T-helper 1 cell (primary cell): Measurements from ENCODE around the gene KIAA0930.
"Not testable (repeated sequence)": the region's sequence is repeated elsewhere in the genome, so short reads cannot be mapped to it uniquely, and the experiment has no call there.

Source experiments
- DNase-seq, 5 donors: peaks; one replicate each; pipeline ENCODE4 v3.0.0-alpha.2; 2012 to 2020

KIAA0930 gene

GRCh38 chr22:45262931-45263462 lies 22.3 kb upstream of the KIAA0930 start:
- DNase-seq: no peak

GRCh38 chr22:45262195-45262930 lies 21.7 kb upstream of the KIAA0930 start:
- no peak for DNase-seq

- no peak for DNase-seq
Observed at GRCh38 chr22:45261407-45262088, 20.9 kb upstream of the KIAA0930 start.

- DNase-seq: not testable (repeated sequence)
Observed at GRCh38 chr22:45260395-45260759, 19.7 kb upstream of the KIAA0930 start.

- DNase-seq: no peak
Observed at GRCh38 chr22:45259754-45260394, 19.2 kb upstream of the KIAA0930 start.

- DNase-seq: not testable (repeated sequence)
Observed at GRCh38 chr22:45257941-45258340, 17.2 kb upstream of the KIAA0930 start.

- peak in 1 of 5 donors; percentile 56 for DNase-seq
Observed at GRCh38 chr22:45254789-45255278, 14.1 kb upstream of the KIAA0930 start.

GRCh38 chr22:45254388-45254787 lies 13.7 kb upstream of the KIAA0930 start:
- no peak for DNase-seq

GRCh38 chr22:45253039-45253641 lies 12.4 kb upstream of the KIAA0930 start:
- DNase-seq: no peak

- DNase-seq: no peak
Observed at GRCh38 chr22:45251825-45252224, 11.1 kb upstream of the KIAA0930 start.

- no peak for DNase-seq
Observed at GRCh38 chr22:45248832-45249561, 8.3 kb upstream of the KIAA0930 start.

- DNase-seq: no peak
Observed at GRCh38 chr22:45246060-45246985, 5.6 kb upstream of the KIAA0930 start.

- no peak for DNase-seq
Observed at GRCh38 chr22:45244916-45245315, 4.2 kb upstream of the KIAA0930 start.

GRCh38 chr22:45242778-45243191 lies 2.1 kb upstream of the KIAA0930 start:
- DNase-seq: no peak

GRCh38 chr22:45240104-45240809 lies 437 bp downstream of the KIAA0930 start:
- DNase-seq: peak in 3 of 5 donors; percentile 15 to 38 (median 18)

GRCh38 chr22:45239681-45240051 lies 1.0 kb downstream of the KIAA0930 start:
- no peak for DNase-seq

GRCh38 chr22:45238957-45239680 lies 1.6 kb downstream of the KIAA0930 start:
- no peak for DNase-seq

GRCh38 chr22:45238076-45238956 lies 2.4 kb downstream of the KIAA0930 start:
- no peak for DNase-seq
